DOHH2 (cell line): Measurements from ENCODE around the gene MIGA2.
A peak's percentile ranks its signal among the peaks of the same experiment; 100 is the strongest.

Source experiments
- H3F3A ChIP-seq: fragments of 200-600 bp; sonication (generic), shearing (Covaris generic); 2 replicates; pipeline ENCODE4 v1.6.0; 2016; ENCODE audit warnings: antibody characterized with exemption, mild to moderate bottlenecking; ENCODE audit not compliant: control insufficient read depth, insufficient read depth
- H3K27ac ChIP-seq: fragments of 200-600 bp; sonication (generic); 2 replicates; pipeline ENCODE4 v1.5.1; 2014; ENCODE audit warnings: low read depth, mild to moderate bottlenecking, low read length, moderate library complexity
- H3K27me3 ChIP-seq: fragments of 200-600 bp; sonication (generic); 2 replicates; pipeline ENCODE4 v1.6.1; 2014; ENCODE audit warnings: mild to moderate bottlenecking, low read length, mixed read lengths; ENCODE audit not compliant: control insufficient read depth
- H3K36me3 ChIP-seq: fragments of 200-600 bp; sonication (generic); 2 replicates; pipeline ENCODE4 v1.6.1; 2014; ENCODE audit warnings: mild to moderate bottlenecking, low read length, moderate library complexity, mixed read lengths; ENCODE audit not compliant: control insufficient read depth
- H3K4me1 ChIP-seq: fragments of 200-600 bp; sonication (generic); 2 replicates; pipeline ENCODE4 v1.6.1; 2014; ENCODE audit warnings: mild to moderate bottlenecking, low read length, mixed read lengths; ENCODE audit not compliant: control insufficient read depth
- H3K4me2 ChIP-seq: fragments of 200-600 bp; sonication (generic); 2 replicates; pipeline ENCODE4 v1.6.0; 2014; ENCODE audit warnings: mild to moderate bottlenecking, low read length, moderate library complexity
- H3K4me3 ChIP-seq: fragments of 200-600 bp; sonication (generic); 2 replicates; pipeline ENCODE4 v1.5.1; 2014; ENCODE audit warnings: mild to moderate bottlenecking, low read length, mixed read lengths
- H3K79me2 ChIP-seq: fragments of 200-600 bp; sonication (generic); 2 replicates; pipeline ENCODE4 v1.6.1; 2014; ENCODE audit warnings: mild to moderate bottlenecking, low read length, mixed read lengths; ENCODE audit not compliant: control insufficient read depth
- H3K9me2 ChIP-seq: fragments of 200-600 bp; sonication (generic); replicated peaks from 2 replicates; pipeline ENCODE4 v1.6.1; 2014; ENCODE audit warnings: mild to moderate bottlenecking, low read length, mixed read lengths; ENCODE audit not compliant: control insufficient read depth
- H3K9me3 ChIP-seq: fragments of 200-600 bp; sonication (generic); 2 replicates; pipeline ENCODE4 v1.6.1; 2014; ENCODE audit warnings: antibody characterized with exemption, low read length, mixed read lengths; ENCODE audit not compliant: control insufficient read depth, insufficient read depth
- H4K20me1 ChIP-seq: fragments of 200-600 bp; sonication (generic); 2 replicates; pipeline ENCODE4 v1.6.0; 2014; ENCODE audit warnings: low read depth, mild to moderate bottlenecking, antibody characterized with exemption, low read length, moderate library complexity; ENCODE audit not compliant: control insufficient read depth, insufficient read depth
- CTCF ChIP-seq: fragments of 200-600 bp; sonication (generic); IDR thresholded peaks from one replicate; pipeline ENCODE4 v1.5.1; 2014; ENCODE audit warnings: antibody characterized with exemption, mild to moderate bottlenecking, low read depth, low read length; ENCODE audit not compliant: poor library complexity, severe bottlenecking
- EZH2phosphoT487 ChIP-seq: fragments of 200-600 bp; sonication (generic); IDR thresholded peaks from 2 replicates; pipeline ENCODE4 v1.6.1; 2017; ENCODE audit warnings: borderline replicate concordance, mild to moderate bottlenecking, antibody characterized with exemption, low read length, moderate library complexity, mixed read lengths

Gene MIGA2

GRCh38 chr9:129023036-129023907 is 13.2 kb upstream of the MIGA2 start:
- Histone ChIP-seq H3F3A (no peaks in the 10 kb centered on the region), H3K4me2 (no peak overlapping the region), H3K27ac (no peak overlapping the region), H3K4me1 (peaks cover 17% of the 10 kb centered on the region), H4K20me1 (peaks cover 12% of the 10 kb centered on the region; the same call in 1 of the 2 replicates), H3K36me3 (peaks cover 12% of the 10 kb centered on the region), H3K27me3 (no peaks in the 10 kb centered on the region), H3K9me2 (no peaks in the 10 kb centered on the region), H3K4me3 (no peak overlapping the region), H3K9me3 (no peaks in the 10 kb centered on the region), H3K79me2 (peaks cover 57% of the 10 kb centered on the region)
- TF ChIP-seq EZH2phosphoT487: no peak
- TF ChIP-seq CTCF: no peak

GRCh38 chr9:129023908-129024233 is 12.6 kb upstream of the MIGA2 start:
- no peaks in the 10 kb centered on the region for H3K27me3 ChIP-seq
- H3K9me3 ChIP-seq: no peaks in the 10 kb centered on the region
- H3K79me2 ChIP-seq: peaks cover 57% of the 10 kb centered on the region
- H3K9me2 ChIP-seq: no peaks in the 10 kb centered on the region
- H3K4me3 ChIP-seq: no peak overlapping the region
- peaks cover 12% of the 10 kb centered on the region; the same call in 1 of the 2 replicates for H4K20me1 ChIP-seq
- no peaks in the 10 kb centered on the region for H3F3A ChIP-seq
- no peak overlapping the region for H3K4me2 ChIP-seq
- no peak overlapping the region for H3K27ac ChIP-seq
- TF ChIP-seq CTCF (no peak), EZH2phosphoT487 (no peak)
- peaks cover 21% of the 10 kb centered on the region for H3K4me1 ChIP-seq
- peaks cover 12% of the 10 kb centered on the region for H3K36me3 ChIP-seq

DNA sequence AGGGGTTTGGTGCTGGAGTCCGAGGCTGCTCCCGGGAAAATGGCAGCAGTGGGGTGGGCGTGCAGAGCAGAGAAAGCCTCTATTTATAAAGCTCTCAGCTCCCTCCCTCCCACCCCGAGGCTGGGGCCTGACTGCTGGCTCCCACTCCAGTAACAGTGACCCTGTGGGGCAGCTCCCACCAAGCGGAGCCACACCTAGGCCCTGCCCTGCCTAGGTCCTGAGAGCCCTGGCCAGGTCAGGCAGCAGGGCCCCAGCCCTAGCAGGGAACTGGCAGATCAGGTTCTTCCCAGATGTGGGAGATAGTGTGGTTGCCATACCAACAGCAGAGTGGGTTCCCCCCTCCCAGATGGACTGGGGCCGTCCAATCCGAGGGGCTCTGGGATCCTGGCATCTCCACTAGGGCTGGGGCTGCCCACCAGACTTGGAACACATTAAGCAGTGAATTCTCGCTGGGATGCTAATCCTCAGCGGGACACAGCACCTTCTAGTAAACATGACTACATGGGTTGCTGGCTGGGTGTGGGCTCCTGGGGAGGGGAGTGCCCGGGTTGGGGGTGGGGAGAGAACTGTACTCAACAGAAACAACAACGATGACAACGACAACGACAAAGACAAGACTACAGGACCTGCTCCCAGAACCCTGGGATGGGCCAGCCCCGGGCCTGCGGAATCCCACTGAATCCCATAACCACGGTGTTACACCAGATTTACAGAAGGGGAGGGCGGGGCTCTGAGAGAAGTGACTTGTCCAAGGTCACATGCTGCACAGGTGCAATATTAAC is 9.8 kb upstream of the MIGA2 start:
- Histone ChIP-seq H3K79me2 (peaks cover 57% of the 10 kb centered on the region), H4K20me1 (peaks cover 12% of the 10 kb centered on the region; the same call in 1 of the 2 replicates), H3K9me2 (no peaks in the 10 kb centered on the region), H3F3A (no peaks in the 10 kb centered on the region), H3K4me2 (peak overlapping the region; percentile 95), H3K4me1 (peaks cover 22% of the 10 kb centered on the region), H3K27ac (no peak overlapping the region), H3K27me3 (no peaks in the 10 kb centered on the region), H3K36me3 (peaks cover 9% of the 10 kb centered on the region), H3K9me3 (no peaks in the 10 kb centered on the region), H3K4me3 (peak overlapping the region; percentile 93)
- TF ChIP-seq EZH2phosphoT487 (no peak), CTCF (no peak)
